ENCODE data around the gene KAT14.
"Not testable (repeated sequence)": the region's sequence is repeated elsewhere in the genome, so short reads cannot be mapped to it uniquely, and the experiment has no call there.

Gene KAT14

DNA sequence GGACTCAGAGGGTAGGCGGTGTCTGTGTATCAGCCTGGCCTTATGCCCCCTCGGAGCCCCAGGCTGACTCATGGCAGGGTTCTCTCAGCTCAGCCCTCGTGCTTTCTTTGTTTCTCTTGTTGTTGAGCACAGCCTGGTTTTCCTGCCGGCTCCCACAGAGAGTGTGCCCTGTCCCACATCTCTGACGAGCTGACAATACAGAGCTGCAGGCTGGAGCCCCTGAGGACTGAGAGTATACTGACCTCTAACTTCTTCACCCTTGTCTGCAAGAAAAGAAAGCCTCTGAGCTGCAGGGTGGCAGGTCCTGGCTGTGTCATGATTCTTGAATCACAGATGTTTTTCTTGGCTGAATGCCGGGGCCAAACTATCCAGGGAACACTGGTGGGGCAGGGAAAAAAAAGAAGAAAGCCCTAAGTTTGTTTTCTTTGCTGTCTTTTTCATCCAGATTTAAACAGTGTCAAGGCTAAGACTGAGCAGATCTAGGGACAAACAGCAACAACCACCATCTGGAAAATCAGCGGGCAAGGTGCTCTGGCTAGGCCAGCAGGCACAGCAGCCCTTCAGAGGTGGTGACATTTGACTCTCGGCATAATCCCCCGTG lies 87.4 kb downstream of the KAT14 start:
- DNase-seq = peak; percentile 71

DNA sequence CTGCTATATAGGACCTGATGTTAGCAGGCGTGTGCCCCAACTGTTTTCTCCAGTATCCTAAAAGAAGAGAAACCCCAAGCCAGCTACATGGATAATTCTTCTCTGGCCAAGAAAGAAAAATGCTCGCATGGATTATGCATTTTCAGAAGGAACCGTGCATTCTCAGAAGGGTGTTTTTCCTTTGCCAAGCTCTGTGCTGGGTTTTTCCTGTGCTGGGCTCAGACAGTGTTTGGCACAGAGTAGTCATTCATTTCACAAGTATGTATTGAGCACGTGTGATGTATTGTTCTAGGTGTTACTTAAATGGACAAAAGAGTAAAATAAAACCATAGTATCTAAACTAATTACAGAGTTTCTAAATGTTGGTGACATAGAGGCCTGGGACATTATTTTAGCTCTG lies 88.0 kb downstream of the KAT14 start:
- DNase-seq = no peak

DNA sequence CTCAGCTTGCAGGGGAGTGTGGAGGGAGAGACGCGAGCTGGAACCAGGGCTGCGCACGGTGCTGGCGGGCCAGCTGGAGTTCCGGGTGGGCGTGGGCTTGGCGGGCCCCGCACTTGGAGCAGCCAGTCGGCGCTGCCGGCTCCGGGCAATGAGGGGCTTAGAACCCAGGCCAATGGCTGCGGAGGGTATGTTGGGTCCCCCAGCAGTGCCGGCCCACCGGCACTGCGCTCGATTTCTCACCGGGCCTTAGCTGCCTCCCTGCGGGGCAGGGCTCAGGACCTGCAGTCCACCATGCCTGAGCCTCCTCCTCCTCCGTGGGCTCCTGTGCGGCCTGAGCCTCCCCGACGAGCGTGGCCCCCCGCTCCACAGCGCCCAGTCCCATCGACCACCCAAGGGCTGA lies 89.1 kb downstream of the KAT14 start:
- not testable (repeated sequence) for DNase-seq

DNA sequence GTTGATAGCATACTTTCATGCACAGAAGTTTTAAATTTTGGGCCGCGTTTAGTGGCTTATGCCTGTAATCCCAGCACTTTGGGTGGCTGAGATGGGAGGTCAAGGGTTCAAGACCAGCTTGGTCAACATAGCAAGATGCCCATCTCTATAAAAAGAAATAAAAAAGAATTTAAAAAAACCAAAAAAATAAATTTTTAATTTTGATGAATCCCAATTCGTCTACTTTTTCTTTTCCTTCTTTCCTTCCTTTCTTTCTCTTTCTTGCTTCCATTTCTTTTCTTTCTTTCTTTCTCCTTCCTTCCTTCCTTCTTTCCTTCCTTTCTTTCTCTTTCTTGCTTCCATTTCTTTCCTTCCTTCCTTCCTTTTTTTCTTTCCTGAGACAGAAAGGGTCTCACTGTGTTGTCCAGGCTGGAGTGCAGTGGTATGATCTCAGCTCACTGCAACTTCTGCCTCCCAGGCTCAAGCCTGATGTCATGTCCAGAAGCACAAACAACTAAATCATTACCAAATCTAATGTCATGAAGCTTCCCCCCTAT lies 95.8 kb downstream of the KAT14 start:
- no peak for DNase-seq
